Tibial nerve (tissue), 4 donors: ENCODE measurements around the gene SMIM14.

Source experiments
- EP300 ChIP-seq, 2 donors: sonication (generic); formaldehyde crosslinking; IDR thresholded peaks; one replicate each; pipeline ENCODE4 v1.6.1; 2017; ENCODE audit warnings: antibody characterized with exemption in 2 of 2, mild to moderate bottlenecking in 1 of 2
- POLR2A ChIP-seq, 2 donors: fragments of 450-650 bp; IDR thresholded peaks; one replicate each; pipeline ENCODE4 v1.6.1; 2017; ENCODE audit warnings: antibody characterized with exemption in 2 of 2, mild to moderate bottlenecking in 2 of 2, moderate library complexity in 2 of 2
- TF ChIP-seq, protein P1 (sequence below), 5 experiments: fragments of 200-600 bp in 3 of 5; fragments of 450-650 bp in 2 of 5; sonication (generic) in 3 of 5; IDR thresholded peaks; one replicate each; pipeline ENCODE4 v1.5.1; 2016 to 2019; ENCODE audit warnings: antibody characterized with exemption in 5 of 5, mild to moderate bottlenecking in 3 of 5, moderate library complexity in 2 of 5

GRCh38 chr4:39685990-39686389 is 47.3 kb upstream of the SMIM14 start:
- TF ChIP-seq EP300 (IDR thresholded peaks at IDR 0.05): no peak
- no peak for TF ChIP-seq POLR2A (IDR thresholded peaks at IDR 0.05)
- TF ChIP-seq, protein P1, sequence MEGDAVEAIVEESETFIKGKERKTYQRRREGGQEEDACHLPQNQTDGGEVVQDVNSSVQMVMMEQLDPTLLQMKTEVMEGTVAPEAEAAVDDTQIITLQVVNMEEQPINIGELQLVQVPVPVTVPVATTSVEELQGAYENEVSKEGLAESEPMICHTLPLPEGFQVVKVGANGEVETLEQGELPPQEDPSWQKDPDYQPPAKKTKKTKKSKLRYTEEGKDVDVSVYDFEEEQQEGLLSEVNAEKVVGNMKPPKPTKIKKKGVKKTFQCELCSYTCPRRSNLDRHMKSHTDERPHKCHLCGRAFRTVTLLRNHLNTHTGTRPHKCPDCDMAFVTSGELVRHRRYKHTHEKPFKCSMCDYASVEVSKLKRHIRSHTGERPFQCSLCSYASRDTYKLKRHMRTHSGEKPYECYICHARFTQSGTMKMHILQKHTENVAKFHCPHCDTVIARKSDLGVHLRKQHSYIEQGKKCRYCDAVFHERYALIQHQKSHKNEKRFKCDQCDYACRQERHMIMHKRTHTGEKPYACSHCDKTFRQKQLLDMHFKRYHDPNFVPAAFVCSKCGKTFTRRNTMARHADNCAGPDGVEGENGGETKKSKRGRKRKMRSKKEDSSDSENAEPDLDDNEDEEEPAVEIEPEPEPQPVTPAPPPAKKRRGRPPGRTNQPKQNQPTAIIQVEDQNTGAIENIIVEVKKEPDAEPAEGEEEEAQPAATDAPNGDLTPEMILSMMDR (IDR thresholded peaks at IDR 0.05): no peak
